CD4-positive, alpha-beta T cell treated with Interleukin-21 for 1 hour (primary cell): ENCODE data around the gene IL2RA.
"Not testable (repeated sequence)": the region's sequence is repeated elsewhere in the genome, so short reads cannot be mapped to it uniquely, and the experiment has no call there.

Experiments used
- DNase-seq: peaks from one replicate; pipeline ENCODE4 v3.0.0-alpha.2; 2020

The IL2RA gene

GRCh38 chr10:6082496-6083395, 20.6 kb upstream of the IL2RA start:
- no peak for DNase-seq

DNA sequence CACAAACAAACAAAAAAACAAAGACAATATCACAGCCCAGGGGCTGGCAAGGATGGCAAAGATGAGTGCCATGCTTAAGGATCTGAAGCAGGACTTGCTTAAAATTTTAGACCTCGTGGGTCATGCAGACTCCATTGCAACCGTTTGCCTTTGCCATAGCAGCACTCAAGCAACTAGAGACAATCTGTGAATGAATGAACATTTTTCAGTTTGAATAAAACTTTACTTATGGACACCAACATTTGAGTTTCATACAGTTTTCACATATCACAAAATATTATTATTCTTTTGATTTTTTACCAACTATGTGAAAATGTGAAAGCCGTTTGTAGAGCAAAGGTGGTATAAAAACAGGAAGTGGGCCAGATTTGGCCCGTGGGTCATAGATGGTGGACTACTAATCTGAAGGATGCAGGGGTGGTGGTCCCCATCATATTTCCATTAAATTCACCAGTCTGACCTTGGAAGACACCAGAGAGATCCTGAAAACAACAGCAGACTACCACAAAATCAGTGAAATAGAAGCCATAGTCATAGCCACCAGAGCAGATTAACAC, 18.3 kb upstream of the IL2RA start:
- no peak for DNase-seq

- no peak for DNase-seq
Measured at GRCh38 chr10:6079044-6079443, 16.9 kb upstream of the IL2RA start.

DNA sequence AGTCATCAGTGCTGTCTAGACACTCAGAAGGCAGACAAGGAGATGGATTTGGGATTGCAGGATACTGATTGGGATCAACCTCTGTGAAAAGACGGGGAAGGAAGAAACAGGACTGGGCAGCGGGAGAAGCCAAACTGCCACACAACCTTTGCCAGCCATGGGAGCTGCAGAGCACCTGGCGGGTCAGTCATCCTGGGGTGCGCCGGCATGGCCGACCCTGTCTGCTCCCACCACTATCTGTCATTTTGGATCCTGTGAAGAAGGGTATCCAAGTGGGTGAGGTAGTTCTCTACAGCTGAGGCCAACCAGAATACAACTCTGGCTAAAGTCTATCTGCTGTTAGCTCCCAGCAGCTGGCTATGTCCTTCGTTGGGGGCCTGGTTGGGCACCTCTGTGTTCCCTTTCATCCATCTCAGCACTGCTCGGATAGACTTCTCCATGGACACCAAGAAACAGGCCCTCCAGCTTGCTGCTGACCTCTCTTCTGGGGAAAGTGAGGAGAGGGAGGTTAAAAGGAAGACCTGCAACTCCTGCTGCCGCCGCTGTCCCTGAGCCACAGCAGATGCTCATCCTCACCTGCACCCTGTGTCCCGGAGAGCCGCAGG, 15.0 kb upstream of the IL2RA start:
- DNase-seq = no peak

GRCh38 chr10:6074489-6075301, 12.5 kb upstream of the IL2RA start:
- no peak for DNase-seq

- DNase-seq = no peak
Measured at GRCh38 chr10:6072215-6072934, 10.2 kb upstream of the IL2RA start.

DNA sequence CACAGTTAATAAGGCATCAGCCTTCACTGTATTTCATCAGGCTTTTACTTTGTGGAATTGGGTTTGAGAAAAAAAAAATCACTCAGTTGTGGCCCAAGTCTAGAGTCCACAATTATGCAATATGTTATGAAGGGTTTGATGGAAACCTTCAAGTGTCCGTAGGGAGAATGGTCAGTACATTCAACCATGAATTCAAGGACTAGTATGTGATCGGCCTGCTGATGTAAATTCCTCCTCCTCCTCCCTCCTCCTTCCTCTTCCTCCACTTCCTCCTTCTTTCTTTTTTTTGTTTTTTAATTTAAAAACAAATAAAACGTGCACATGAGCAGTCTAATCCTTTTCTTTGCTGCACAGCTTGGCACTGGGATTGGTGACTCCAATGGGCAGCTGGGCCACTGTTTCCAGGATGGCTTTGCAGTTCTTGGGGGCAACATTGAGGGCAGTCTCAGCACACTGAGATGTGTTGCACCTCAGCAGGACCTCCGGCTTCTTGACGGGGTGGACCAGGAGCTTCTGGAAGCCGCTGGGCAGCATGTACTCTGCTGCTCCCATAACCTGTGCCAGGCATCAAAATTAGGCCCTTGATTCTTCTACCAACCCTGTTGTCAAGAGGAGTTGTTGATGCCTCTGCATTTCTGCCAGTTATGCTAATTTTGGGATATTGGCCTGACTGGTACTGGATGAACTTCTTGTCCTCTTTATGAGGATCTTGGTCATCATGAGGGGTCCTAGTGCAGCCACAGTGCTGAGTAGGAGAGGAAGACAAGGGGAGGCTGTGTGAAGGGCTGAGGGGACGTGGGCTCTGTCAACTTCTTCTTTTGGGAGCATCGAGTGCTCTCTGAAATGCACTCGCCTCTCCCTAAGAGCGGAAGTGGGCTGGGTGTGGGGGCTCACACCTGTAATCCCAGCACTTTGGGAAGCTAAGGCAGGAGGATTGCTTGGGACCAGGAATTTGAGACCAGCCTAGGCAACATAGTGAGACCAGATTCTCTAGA, 9.3 kb upstream of the IL2RA start:
- no peak for DNase-seq

DNA sequence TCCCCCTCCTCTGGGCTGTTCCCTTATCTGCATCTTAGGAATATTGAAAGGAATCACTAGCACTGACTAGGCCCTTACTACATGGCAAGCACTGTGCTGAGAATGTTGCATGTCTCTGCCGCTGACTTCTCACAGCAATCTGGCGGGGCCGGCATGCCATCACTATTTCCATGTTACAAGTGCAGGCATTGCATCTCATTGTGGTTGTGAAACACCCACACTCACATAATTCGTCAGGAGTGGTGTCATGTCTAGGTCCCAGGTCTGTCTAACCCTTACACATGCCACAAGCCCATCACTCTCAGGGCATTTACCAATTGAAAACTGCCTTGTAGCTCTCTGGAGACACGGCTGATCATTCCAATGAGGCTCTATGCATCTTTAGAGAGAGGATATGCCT, 8.5 kb upstream of the IL2RA start:
- no peak for DNase-seq

DNA sequence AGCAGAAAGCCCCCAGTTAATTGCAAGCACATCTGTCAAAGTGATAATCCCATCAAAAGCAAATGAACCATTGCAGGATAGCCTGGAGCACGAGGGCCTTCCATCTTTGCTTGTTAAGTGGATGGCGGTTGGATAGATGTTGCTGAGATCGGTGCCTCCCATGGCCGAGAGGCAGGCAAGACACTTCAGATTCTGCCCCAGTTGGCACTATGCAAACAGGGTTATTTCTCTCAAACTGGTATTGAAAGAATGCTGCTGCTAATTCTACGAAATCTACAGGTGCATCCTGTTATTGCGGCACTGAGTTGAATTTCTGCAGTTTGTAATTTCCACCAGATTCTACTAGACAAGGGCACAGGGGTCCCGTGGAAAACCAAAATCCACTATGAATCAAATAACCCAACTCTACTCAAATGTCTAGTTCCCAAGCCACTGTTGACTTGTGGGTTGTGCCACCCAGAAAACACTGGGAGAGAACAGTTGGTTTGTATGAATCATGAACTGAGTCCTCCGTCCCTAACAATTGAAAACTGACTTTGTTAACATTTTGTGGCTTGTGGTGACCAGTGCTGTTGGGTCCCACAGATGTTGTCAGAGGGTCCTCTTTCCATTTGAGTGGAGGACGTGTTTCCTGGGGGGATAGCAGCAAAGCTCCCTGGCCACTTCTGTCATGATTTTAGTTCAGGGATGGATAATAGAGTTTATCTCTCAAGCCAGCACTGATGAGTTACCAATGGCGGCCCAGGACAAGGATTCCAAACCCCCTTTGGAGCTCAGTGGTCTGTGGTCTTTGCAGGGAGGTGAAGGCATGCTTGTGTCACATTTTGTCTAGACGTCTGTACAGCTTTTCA, 7.1 kb upstream of the IL2RA start:
- no peak for DNase-seq

DNA sequence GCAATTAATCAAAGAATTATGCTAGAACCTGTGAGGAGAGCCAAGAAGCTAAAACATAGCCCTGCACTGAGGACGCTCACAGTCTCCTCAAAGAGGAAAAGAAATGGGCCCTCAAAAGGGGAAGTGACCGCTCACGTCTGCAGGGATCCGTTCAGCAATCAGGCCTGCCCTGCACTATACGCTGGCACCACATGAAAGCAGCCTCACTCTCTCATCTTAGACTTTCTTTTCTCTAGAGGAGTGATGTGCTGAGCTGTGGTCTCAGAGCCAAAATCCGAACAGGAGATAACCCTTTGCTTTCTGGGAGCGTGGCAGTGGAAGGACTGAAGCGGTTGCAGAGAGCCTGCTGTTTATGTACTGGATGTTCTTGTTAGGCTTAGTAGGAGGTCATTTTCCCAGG, 6.3 kb upstream of the IL2RA start:
- peak; percentile 51 for DNase-seq

GRCh38 chr10:6068006-6068405, 5.8 kb upstream of the IL2RA start:
- no peak for DNase-seq

DNA sequence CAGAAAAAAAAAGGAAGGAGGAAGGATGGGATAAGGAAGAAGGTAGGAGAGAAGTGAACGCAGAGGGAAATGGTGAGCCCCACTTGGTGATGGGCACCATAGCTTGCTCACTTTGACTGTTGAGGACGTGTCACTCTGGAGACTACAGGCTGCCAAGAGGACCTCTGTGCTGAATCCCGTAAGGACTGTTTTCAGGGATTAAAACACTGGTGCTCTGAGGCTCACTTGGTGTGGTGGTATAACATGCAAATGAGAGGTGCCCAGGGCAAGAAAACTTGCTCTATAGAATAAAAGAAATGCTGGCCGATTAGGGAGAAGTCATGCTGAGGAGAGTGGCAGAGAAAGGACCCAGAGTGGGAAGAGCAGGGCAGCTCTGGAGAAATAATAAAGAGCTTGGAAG, 5.3 kb upstream of the IL2RA start:
- DNase-seq = no peak

GRCh38 chr10:6065835-6066234, 3.7 kb upstream of the IL2RA start:
- no peak for DNase-seq

- DNase-seq = no peak
Measured at GRCh38 chr10:6065406-6065805, 3.2 kb upstream of the IL2RA start.

GRCh38 chr10:6064726-6065125, 2.6 kb upstream of the IL2RA start:
- DNase-seq = not testable (repeated sequence)

DNA sequence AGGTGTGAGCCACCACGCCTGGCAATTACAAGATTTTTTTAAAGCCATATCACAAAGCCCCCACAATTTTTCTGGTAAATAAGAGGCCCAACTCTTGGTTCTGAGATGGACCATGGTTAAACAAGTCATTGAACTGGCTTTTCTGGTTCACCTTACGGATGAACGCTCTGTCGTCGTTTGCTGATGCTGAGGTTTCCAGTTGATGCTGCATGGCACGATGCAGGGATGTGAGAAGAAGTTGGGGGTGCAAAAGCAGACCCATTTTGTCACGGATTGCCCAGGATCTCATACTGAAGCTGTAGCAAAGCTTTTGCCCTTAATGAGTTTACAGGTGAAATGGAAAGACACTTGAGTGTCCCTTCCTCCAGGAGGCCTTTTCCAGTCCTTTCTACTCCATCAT, 2.0 kb upstream of the IL2RA start:
- no peak for DNase-seq

- DNase-seq = no peak
Measured at GRCh38 chr10:6061056-6061455, 1.1 kb downstream of the IL2RA start.

DNA sequence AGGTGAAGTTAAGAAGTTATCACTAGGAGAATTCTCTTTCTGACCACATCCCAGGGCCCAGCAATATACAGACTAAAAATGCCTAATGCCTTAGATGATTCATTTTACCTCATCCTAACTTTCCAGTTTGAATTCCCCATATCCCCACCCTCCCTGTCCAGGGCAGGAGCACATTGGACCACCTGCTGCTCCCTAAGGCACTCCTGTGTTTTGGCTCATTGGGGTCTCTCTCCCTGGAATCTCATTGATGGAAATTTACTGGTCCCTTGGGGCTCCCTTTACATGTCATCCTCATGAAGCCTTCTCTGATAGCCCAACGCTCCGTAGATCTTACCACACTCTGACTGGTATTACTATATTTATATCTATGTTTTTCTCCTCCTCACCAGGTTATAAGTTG, 2.7 kb downstream of the IL2RA start:
- no peak for DNase-seq

GRCh38 chr10:6058682-6059475, 3.3 kb downstream of the IL2RA start:
- no peak for DNase-seq
